COR-L47 (cell line): ENCODE results near the gene TNFRSF8.
"Not testable (repeated sequence)": the region's sequence is repeated elsewhere in the genome, so short reads cannot be mapped to it uniquely, and the experiment has no call there.

ENCODE experiments used
- DNase-seq: peaks from one replicate; lab custom pipeline; 2025; lab: John Stamatoyannopoulos, UW

The TNFRSF8 gene

DNA sequence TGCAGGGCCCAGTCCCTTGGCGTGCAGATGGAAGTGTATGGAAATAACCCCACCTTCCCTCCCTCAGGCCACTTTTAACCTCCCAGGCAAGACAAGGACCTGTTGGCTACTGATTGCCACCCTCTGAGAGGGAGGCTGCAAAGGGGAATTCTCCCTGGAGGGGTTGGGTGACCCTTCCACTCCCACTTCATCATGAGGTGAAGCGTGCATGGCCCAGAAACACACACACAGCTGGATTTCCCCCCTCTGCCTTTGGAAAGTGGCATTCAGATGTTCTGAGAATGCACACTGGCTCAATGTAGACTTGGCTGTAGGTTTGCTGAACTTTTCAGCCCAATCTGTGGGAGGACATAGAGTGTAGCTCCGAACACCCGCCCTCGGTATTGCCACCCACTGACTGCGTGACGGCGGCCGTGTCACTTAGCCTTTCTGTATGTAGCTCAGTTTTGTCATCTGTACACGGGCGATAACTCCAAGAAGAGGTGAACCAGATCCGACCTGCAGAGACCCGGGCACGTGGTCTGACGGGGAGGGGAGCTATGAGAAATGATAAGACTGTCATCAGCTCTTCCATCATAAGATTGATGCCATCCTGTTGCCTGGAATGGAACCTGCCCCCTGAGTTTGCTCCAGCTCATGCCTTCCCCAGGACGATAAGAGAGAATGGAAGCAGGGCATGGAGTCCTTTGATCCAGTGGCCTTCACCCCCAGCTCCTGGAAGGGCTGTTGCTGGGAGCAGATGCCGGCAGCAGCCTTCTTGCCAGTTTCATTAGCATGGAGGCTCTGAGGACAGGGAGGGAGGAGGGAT lies 24.5 kb upstream of the TNFRSF8 start:
- DNase-seq: no peak

DNA sequence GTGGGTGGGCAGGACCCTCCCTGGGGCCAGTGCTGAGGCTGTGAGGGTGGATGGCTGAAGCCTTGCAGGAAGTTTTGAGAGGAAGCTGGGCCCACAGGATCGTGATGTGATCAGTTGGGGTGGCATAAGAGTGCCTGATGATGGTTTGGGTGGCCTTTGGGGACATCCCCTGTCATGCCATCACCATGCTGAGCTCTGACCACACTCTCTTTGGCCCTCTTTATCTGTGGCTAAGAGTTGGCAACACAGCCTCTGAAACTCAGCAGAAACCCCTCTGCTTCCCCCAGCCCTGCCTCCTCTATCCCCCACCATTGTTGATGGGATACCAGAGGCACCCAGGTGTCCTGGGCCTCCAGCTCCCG lies 24.0 kb upstream of the TNFRSF8 start:
- no peak for DNase-seq

DNA sequence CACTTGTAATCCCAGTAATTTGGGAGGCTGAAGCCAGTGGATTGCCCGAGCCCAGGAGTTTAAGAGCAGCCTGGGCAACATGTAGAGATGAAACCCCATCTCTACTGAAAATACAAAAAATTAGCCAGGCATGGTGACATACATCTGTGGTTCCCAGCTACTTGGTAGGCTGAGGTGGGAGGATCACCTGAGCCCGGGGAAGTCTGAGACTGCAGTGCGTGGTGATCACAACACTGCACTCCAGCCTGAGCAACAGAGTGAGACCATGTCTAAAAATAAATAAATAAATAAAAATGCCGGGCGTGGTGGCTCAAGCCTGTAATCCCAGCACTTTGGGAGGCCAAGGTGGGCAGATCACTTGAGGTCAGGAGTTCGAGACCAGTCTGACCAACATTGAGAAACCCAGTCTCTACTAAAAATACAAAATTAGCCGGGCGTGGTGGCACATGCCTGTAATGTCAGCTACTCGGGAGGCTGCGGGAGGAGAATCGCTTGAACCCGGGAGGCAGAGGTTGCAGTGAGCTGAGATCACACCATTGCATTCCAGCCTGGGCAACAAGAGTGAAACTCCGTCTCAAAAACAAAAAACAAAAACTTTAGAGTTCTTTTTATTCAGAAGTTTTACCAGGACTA lies 23.2 kb upstream of the TNFRSF8 start:
- DNase-seq: not testable (repeated sequence)

DNA sequence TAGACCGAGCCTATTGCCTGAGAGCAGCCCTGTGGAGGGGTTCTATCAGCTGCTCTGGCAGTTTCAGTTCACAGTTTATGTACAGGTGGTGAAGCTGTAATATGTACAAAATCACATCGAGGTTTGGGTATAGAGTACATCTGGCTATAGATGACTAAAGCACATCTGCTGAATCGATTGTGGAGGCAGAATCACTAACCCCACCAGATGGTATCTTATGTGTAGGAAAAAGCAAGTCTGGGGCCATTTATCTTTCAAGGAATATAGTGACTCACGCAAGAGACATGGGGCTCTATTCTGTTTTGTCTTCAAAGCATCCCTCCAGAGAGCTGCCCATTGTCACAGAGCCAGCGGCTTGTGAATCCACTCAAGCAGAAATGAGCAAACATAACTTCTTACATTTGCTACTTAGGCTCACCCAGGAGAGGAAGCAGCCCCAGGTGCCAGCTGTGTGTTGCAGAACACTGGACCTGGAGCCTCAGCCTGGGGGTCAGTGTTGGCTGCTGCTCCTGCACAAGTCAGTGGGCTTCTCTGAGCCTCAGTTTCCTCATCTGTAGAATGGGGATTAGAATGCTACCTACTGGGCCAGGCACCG lies 22.5 kb upstream of the TNFRSF8 start:
- DNase-seq: peak; percentile 17

DNA sequence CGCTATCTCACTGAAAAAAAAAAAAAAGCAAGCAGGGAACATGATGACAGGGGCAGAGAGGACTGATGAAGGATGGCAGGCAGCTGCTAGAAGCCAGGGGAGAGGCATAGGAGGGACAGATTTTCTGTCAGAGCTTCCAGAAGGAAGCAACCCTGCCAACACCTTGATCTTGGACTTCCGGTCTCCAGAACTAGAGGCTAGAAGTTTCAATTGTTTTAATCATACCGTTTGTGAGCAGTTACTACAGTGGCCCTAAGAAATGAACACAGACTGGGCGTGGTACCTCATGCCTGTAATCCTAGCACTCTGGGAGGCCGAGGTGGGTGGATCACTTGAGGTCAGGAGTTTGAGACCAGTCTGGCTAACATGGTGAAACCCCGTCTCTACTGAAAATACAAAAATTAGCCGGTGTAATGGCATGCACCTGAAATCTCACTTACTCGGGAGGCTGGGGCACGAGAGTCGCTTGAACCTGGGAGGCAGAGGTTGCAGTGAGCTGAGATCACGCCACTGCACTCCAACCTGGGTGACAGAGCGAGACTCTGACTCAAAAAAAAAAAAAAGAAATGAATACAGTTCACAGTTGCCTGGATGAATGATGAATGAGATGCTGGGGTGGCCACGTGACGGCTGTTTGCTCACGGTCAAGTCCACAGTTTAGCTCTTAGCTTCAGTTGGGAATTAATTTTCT lies 18.8 kb upstream of the TNFRSF8 start:
- not testable (repeated sequence) for DNase-seq

DNA sequence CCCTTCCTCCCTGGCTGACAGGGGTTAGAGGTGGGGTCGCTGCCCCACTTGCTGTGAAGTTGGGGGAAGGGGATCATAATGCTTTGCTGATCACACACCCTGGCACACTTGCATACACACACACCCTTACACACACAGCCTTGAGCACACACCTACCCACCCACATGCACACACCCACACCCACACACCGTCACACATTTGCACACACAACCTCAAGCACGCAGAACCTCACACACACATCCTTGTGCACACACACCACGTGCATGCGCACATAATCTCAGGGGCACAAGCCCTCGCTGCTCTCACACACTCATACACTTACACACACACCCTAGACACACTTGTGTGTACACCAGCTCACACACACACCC lies 16.4 kb upstream of the TNFRSF8 start:
- no peak for DNase-seq

DNA sequence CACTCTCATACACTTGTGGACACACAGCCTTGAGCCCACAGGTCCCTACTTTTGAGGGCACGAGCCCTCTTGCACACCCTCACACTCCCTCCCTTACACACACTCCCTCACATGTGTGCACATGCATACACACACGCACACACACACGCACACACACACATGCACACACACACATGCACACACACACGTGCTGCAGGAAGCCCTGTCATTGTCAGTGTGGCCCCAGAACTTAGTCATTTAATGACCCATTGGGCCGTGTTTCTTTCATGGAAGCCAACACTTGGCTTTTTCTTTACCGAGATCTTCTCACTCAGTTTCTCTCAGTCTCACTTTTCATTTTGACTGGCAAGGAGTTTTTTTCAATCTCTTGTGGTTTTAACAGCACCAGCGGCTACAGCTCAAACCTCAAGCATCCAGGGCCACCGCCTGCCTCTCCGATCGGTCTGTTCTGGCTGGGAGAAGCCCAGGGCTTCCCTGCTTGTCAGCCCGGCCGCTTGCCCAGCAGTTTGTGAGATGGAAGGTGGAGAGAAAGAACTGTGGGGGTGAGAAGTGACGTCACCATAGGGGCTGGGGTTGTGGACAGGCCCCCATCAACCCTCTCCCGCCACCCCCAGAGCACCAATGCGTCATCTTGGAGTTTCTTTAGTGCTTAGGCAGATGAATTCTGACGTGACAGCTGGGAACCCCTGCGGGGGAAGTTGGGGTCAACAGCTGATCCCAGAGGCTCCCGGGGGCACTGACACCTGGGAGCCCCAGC lies 15.8 kb upstream of the TNFRSF8 start:
- DNase-seq: no peak

DNA sequence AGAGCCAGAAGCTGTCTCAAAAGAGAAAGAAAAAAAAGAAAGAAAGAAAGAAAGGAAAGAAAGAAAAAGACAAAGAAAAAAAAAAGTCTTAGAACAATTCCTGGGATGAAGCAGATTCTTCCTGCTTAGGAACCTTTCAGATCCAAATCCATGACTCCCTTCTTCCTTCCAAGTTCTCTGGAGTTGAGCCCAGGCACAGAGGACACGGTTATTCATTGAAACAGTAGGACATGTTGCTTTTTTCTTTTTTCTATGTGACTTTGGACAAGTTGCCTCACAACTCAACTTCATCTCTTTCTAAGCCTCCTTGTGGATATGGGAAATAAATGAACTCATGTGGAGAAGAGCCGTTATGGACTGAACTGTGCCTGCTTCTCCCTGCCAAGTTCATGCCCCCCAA lies 14.7 kb upstream of the TNFRSF8 start:
- no peak for DNase-seq

DNA sequence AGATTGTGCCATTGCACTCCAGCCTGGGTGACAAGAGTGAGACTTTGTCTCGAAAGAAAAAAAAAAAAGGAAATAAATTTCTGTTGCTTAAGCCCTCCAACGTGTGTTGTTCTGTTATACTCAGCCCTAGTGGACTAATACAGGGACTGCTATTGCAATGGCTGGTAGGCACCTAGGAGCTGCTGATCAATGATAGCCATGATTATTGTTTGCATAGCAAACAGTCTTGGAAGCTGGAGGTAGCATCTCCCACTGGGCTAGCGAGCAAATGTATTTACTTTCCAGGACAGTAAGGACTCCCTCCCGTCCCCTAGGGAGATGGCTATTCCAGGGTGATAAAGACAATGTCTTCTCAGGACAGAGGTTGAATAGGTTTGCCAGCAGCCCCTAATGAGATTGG lies 13.5 kb upstream of the TNFRSF8 start:
- peak; percentile 82 for DNase-seq

DNA sequence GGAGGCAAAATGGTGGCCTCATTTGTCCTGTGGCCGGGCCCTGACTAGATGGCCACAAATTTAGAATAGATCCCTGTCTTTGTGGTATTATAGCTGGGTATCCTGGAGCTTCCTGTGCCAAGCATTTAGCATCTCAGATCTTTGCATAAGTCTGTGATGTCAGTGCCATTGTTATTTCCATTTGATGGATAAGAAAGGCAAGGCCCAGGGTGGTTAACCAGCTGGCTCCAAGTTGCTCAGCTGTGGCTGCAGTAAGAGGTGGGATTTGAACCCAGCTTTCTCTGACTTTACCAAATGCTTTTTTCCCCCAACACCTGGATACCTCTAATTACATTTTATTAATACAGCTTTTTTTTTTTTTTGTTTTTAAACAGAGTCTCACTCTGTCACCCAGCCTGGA lies 11.7 kb upstream of the TNFRSF8 start:
- no peak for DNase-seq

DNA sequence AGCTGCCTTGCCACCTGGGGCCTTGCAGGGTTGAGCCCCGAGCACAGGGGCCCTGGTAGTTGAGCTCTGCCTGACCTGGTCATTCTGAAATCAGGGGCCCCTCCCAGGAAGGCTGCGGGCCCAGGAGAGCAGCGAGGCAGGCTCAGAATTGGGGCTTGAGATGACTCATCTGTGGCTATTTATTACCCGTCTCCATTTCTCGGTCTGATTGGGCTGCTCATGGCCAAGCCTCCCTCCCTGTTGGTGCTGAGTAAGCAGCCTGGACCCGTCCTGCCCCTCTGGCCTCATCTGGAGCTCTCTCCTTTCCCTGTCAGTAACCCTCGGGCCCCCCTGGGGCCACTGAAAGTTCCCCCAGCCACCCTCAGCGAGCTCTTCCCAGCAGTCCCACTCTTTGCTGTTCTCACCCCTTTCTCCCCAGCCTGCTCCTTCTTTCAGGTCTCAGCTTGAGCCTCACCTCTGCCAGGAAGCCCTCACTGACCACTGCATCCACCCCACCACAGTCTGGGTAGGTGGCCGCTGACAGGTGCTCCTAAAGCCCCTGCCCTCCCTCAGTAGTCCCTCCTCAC lies 11.0 kb upstream of the TNFRSF8 start:
- no peak for DNase-seq

DNA sequence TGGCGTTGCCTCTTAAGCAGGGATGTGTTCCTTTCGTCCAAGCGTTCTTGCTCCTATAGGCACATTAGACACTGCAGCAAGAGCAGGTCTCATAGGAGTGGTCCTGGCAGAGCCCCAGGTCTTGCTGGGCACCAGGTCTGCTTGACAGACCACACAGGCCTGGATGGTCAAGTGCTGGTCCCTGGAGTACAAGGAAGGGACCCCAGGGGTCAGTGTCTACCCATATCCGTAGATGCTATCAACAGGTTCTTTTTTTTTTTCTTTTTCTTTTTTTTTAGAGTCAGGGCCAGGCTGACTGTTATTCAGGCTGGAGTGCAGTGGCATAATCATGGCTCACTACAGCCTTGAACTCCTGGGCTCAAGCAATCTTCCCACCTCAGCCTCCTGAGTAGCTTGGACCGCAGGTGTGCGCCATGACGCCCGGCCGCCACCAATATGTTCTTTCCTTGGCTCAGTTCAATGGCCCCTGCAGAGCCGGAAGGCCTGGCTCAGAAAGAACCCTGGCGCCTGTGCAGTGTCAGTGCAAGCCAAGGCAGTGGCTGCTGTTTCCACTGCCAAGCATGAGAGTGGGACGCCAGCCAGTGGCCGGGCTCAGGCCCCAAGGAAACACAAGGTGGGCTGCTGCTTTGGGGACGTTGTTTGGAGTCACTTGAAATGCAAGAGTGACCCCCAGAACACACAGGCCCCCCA lies 10.0 kb upstream of the TNFRSF8 start:
- no peak for DNase-seq

DNA sequence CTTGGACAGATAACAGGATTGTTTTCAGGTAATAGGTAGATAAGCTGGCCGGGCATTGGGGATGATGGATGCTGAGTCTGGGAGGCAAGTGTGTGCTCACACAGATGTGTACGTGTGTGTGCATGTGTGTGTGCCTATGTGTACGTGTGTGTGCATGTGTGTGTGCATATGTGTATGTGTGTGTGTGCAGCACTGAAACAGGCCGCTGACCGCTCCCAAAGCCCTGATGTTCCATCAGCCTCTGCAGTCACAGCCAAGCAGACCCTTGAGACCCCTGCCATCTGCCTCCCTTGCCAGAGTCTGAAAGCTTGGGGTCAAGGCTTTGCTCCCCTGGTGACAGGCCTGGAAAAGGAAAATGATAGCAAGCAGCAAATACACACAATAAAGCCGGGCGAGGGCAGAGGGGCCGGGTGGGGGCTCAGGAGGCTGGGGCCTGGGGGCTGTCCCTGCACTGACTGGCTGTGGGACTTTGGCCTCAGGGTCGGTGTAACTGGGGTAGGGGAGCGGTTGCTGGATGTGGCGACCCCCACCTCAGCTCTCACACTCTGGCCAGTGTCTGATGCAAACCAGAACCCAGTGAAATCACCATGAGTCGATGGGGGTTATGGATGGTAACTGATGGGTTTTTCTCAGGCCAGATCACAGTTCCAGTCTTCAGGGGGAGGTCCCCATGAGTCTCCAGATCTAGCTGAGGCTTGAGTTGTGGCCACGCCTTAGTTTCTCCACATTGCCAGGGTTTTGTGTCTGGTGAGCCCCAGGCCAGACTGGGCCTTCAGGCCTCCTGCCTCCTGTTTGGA lies 9.2 kb upstream of the TNFRSF8 start:
- DNase-seq: no peak

DNA sequence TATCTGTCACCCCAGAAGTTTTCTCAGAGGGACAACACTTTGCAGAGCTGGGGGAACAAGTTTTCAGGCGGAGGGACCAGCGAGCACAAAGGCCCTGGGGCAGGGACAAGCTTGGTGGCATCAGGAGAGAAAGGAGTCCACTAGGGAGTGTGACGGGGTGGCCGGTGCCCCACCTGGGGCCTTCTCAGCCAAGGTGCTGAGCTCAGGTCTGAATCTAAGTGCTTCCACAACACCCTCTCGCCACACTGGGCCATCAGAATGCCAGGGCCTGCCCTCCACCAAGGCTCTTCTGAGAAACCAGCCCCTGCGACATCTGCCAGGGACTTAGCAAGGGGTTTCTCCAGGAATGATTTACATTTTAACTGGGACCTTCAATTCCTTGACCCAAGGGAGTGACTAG lies 7.8 kb upstream of the TNFRSF8 start:
- DNase-seq: no peak

DNA sequence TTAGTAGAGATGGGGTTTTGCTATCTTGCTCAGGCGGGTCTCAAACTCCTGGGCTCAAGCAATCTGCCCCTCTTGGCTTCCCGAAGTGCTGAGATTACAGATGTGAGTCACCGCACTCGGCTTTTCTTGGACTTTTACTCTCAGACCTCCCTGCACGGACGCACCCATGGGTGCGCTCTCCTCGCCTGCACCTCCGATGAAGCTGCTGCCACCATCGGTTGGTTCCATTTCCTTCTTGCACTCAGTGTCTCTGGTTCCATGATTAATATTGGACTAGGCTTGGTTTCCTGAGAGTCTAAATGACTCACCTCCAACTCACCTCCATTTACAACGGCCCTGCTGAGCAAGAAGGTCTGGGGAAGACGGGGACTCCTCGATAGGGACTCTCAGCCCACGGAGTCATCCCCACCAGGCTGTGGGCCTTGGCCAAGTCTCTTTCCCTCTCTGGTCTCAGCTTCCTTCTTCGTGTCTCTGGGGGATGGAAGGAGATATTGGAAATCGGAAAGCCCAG lies 6.7 kb upstream of the TNFRSF8 start:
- DNase-seq: no peak

DNA sequence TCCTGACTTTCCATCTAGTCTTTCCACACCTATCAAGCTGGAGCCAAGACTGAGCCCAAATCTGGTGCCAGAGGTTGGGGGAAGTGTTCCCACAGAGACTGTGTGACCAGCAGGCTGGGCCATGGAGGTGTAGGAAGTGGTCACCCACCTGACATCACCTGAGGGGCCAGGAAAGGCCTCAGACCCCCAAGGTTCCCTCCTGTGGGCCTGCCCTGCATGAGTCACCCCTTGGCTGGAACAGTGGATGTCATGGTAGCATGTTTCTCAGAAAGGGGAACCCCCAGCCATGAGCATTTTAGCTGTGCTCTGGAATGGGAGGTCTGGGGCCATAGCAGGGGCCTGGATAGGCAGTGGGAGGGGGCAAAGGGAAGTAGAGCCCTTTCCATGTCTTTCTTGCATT lies 5.7 kb upstream of the TNFRSF8 start:
- no peak for DNase-seq

DNA sequence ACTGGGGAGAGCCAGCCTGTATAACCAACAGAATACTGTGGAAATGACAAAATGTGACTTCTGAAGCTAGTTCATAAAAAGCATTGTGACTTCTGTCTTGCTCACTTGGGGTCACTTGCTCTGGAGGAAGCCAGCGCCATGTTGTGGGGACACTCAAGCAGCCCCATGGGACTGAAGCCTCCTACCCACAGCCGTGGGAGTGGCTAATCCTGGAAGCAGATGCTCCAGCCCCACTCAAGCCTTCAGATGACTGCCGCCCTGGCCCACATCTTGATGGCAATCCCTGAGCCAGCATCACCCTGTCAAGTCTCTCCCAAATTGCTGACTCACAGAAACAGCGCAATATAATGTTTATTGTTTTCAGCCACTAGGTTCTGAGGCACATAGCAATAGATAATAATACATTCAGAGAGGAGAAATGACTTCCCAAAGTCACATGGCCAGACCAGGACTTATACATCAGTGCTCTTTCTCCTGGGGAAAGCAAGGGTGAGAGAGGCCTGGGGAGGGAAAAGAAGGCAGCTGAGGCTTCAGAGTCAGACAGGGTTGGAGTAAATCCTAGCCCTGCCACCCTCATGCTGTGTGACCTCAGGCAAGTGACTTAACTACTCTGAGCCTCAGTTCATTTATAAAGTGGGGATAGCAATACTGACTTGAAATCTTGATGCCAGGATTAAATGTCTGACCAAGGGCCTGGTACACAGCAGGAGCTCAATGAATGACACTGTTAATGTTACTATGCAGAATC lies 5.0 kb upstream of the TNFRSF8 start:
- DNase-seq: no peak

DNA sequence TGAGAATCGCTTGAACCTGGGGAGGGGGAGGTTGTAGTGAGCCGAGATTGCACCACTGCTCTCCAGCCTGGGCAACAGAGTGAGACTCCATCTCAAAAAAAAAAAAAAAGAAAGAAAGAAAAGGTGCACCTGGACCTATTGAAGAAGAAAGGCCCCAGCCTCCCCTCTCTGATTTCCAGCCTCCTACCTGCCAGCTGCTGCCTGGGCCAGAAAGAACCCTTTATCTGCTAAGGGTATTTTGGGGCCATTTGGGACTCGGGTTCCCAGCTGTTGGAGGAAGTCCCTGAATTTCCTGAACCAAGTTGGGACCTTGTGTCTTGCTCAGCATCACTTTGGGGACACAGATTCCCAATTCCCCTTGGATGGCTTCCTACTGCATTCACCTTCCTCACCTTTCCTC lies 3.9 kb upstream of the TNFRSF8 start:
- no peak for DNase-seq

DNA sequence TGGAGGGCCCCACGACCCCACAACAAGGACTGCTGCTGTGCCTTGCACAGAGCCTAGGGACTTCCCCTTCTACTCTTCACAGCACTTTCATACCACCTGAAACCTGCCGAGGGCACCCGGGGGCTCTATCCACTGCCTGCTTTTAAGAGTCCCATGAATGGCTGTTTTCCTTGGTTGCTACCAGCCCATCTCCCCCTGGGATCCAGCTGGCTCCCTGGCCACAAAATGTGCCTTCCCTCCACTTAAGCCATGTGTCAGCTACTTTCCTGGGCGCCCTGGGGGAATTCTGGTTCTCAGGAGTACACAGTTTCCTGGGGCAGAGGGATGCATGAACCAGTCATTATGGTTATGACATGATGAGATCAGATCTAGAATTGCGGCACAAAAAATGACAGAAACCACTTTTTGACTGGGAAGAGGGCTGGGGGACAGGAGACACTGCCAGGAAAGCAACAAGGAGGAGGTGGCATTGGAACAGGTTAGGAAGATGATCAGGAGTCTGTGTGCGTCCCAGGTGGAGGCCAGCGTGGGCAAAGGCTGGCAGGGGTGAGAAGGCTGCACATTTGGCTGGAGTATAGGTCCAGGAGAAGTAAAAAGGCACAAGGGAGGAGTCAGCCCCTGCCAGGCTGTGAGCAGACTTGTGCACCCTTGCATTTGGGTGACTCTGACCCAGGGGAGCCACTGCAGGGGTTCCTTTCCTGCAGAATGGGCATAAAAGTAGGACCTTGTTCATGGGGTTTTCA lies 3.2 kb upstream of the TNFRSF8 start:
- no peak for DNase-seq
